GM12874 (cell line): ENCODE measurements around the gene CD8B2.
"Not testable (repeated sequence)": the region's sequence is repeated elsewhere in the genome, so short reads cannot be mapped to it uniquely, and the experiment has no call there.

ENCODE experiments used
- TF ChIP-seq, protein P1 (sequence below): IDR thresholded peaks from 2 replicates; pipeline ENCODE4 v1.5.1; 2011; ENCODE audit warnings: low read depth, mild to moderate bottlenecking, control low read depth, low read length, moderate library complexity; ENCODE audit not compliant: insufficient read depth

The CD8B2 gene

DNA sequence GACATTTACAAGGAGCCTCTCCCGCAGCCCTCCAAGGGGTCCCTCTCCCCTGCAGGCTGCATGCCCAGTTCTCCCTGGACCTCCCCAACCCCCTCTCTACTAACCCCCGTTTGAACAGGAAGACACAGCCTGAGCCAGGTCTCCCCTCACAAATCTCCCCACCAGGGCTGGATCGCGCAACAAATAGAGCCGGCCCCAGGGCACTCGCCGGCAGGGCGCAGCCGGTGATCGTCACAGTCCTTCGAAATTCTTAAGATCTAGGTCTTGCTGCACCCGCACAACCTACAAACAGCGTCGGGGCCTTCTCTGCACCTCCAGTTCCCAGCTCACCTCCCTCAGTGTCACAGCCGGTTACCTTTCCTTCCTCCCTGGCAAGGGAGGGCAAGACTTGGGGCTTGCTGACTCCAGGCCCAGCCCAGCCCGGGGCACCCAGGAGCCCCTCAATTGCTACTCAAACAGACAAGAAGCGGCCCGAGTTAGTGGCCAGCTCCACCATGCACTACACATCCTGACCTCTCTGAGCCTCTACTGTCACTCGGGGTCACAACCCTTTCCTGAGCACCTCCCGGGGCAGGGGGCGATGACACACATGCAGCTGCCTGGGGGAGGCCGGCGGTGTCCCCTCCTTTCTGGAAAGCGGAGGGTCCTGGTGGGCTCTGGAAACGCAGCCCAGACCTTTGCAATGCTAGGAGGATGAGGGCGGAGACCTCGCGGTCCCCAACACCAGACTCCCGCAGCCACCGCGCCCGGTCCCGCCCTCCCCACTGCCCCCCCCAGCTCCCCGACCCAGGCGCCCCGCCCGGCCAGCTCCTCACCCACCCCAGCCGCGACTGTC is at the start of gene CD8B2:
CD8B2 (plus strand) TSS at position 814 of the 835 bp plus-strand sequence. CDS start 63 bp downstream, outside the sequence.
- TF ChIP-seq, protein P1, sequence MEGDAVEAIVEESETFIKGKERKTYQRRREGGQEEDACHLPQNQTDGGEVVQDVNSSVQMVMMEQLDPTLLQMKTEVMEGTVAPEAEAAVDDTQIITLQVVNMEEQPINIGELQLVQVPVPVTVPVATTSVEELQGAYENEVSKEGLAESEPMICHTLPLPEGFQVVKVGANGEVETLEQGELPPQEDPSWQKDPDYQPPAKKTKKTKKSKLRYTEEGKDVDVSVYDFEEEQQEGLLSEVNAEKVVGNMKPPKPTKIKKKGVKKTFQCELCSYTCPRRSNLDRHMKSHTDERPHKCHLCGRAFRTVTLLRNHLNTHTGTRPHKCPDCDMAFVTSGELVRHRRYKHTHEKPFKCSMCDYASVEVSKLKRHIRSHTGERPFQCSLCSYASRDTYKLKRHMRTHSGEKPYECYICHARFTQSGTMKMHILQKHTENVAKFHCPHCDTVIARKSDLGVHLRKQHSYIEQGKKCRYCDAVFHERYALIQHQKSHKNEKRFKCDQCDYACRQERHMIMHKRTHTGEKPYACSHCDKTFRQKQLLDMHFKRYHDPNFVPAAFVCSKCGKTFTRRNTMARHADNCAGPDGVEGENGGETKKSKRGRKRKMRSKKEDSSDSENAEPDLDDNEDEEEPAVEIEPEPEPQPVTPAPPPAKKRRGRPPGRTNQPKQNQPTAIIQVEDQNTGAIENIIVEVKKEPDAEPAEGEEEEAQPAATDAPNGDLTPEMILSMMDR = not testable (repeated sequence)

DNA sequence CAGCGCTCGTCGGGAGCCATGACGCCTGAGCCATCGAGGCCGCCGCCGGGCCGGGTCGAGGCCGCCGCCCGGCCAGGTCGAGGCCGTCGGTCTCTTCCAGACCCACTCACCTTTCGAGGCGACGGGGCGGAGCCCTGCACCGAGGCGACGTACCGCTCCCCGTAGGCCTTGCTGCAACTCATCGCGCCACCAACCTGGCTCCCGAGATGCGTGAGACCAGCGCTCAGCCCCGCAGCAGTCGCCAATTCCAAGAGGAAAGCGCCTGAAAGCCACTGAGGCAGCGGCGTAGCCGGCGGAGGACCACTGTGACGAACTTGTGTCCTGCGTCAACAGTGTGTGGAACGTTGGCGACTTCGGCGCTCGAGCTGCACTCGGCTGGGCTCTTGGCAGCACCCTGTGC is 19.1 kb upstream of the CD8B2 start, which contains the start of gene RGPD3:
RGPD3 (minus strand) TSS at position 307 of the 400 bp plus-strand sequence; CDS start at position 182, 125 bp downstream.
- TF ChIP-seq, protein P1 = not testable (repeated sequence)

DNA sequence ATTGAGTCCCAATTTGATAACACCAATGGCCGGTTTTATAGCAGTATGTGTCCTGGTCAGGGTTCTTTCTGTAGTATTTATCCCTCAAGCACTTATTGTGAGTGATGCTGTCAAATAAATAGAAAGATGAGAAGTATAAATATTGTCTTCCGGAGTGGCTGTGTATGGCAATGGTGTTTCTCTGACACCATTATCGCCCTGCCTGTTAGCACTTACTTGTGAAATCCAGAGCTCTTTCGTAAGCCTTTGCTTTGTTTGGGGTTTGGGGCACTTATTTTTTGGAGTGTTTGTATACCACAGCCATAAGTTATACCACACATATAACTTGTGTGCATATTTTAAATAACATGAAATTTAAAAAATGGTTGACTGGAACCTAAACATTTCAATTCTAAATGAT is 29.3 kb downstream of the CD8B2 start:
- TF ChIP-seq, protein P1 = no peak

DNA sequence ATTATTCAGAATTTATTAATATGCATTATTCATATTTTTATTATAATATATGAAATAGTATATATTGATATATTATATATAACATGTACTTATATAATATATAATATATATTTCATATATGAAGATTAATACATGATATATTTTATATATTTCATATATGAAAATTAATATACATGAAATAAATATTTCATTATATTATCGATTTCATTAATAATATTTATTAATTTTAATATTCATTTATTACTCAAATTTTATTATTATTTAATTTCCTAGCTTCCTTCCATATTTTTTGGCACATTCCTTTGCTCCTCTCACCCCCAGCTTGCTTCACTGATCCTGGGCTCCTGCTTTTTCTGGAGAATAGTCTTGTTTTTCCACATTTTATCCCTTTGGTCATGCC is 29.7 kb downstream of the CD8B2 start:
- TF ChIP-seq, protein P1 = no peak

DNA sequence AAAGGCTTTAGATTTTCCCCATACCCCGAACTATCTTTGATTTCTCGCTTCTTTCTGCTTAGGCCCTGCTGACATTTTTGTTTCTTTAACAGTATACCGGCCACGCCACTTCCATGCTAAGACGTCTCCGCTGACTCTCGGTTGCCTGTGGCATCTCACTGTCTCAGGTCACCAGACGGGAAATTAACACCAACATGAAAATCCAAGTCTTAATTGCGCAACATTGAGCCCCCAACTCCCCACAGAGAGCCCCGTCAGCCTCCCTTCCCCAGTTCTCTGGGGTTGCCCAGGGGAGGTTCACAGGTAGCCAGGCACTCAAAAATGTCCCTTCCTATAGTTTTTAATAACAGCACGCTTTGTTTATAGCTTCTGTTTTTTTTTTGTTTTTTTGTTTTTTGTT is 30.2 kb downstream of the CD8B2 start:
- TF ChIP-seq, protein P1 = no peak

DNA sequence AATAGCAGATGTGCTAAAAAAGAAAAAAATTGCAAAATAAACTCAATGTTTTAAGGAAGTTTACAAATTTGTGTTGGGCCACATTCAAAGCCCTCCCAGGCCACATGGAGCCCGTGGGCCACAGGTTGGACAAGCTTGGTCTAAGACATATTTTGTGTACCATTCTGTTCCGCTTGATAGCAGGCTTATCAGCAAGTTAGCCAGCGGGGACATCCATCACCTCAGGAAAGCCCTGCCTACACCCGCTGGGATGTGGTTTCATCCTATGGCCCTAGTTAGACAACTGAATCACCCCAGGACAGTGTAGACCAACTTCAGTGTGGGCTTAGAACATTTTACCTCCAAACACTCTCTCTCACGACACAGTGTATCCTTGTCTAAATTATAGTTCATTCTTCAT is 32.6 kb downstream of the CD8B2 start:
- TF ChIP-seq, protein P1 = no peak

DNA sequence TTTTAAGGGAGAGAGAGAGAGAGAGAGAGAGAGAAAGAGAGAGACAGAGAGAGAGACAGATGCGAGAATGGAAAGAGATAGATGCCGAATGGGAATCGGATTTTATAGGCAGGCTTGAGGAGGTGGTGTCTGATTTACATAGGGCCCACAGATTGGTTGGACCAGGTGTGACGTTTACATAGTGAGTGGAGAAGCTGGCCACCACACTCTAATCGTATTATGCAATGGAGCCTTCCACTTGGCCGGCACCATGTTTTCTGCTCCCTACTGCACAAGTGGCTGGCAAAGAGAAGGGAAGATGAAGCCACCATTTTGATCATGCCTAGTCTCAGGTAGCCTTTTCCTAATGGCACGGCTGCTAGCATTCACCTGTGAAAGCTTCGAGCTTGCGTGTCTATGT is 33.9 kb downstream of the CD8B2 start:
- TF ChIP-seq, protein P1 = no peak
